NCI-H2196 (cell line): ENCODE results near the gene GOLT1B.

Experiments
- DNase-seq: peaks from one replicate; lab custom pipeline; 2025; ENCODE audit not compliant: unreplicated experiment; lab: John Stamatoyannopoulos, UW

Gene GOLT1B

GRCh38 chr12:21561158-21561557 lies 59.6 kb downstream of the GOLT1B start:
- DNase-seq, result no peak

GRCh38 chr12:21562859-21563258 lies 61.3 kb downstream of the GOLT1B start:
- DNase-seq, result no peak

GRCh38 chr12:21566223-21566906 lies 64.8 kb downstream of the GOLT1B start:
- DNase-seq, result no peak

- no peak for DNase-seq
Observed at GRCh38 chr12:21566907-21567394, 65.4 kb downstream of the GOLT1B start.
